H9 (cell line): ENCODE data around the gene NOS1AP. TPM values are rescaled to one million over a fixed set of nuclear protein-coding genes. Genes with fewer than 3 reads are reported as not detected.

Source experiments
- DNase-seq: peaks from one replicate; pipeline ENCODE4 v3.0.0-alpha.2; 2017
- H2AFZ ChIP-seq: one replicate; pipeline ENCODE4 v1.6.1; 2013; ENCODE audit warnings: mild to moderate bottlenecking, low read length, control low read depth, moderate library complexity
- H2AK5ac ChIP-seq: 2 replicates; pipeline ENCODE4 v1.6.1; 2013; ENCODE audit warnings: low read length, control low read depth, mixed read lengths; ENCODE audit not compliant: insufficient read length
- H2BK120ac ChIP-seq: one replicate; pipeline ENCODE4 v1.6.1; 2013; ENCODE audit warnings: low read depth, mild to moderate bottlenecking, low read length, control low read depth, inconsistent platforms; ENCODE audit not compliant: poor library complexity, severe bottlenecking
- H2BK12ac ChIP-seq: 2 replicates; pipeline ENCODE4 v1.6.1; 2013; ENCODE audit warnings: low read length, control low read depth, mixed read lengths, low read depth; ENCODE audit not compliant: insufficient read length
- H2BK15ac ChIP-seq: 2 replicates; pipeline ENCODE4 v1.6.1; 2013; ENCODE audit warnings: low read depth, low read length, control low read depth
- H2BK20ac ChIP-seq: one replicate; pipeline ENCODE4 v1.6.1; 2013; ENCODE audit warnings: low read depth, mild to moderate bottlenecking, low read length, control low read depth, inconsistent platforms; ENCODE audit not compliant: poor library complexity, severe bottlenecking
- H2BK5ac ChIP-seq: 2 replicates; pipeline ENCODE4 v1.6.1; 2013; ENCODE audit warnings: low read length, control low read depth, mixed read lengths; ENCODE audit not compliant: insufficient read length
- H3K14ac ChIP-seq: 2 replicates; pipeline ENCODE4 v1.6.1; 2013; ENCODE audit warnings: low read length, control low read depth; ENCODE audit not compliant: insufficient read depth
- H3K18ac ChIP-seq: 2 replicates; pipeline ENCODE4 v1.6.1; 2013; ENCODE audit warnings: low read depth, mild to moderate bottlenecking, mixed read lengths, low read length, control low read depth; ENCODE audit not compliant: insufficient read length
- H3K23ac ChIP-seq: 2 replicates; pipeline ENCODE4 v1.6.1; 2013; ENCODE audit warnings: low read length, control low read depth, mixed read lengths, low read depth; ENCODE audit not compliant: insufficient read length
- H3K23me2 ChIP-seq: 2 replicates; pipeline ENCODE4 v1.6.1; 2013; ENCODE audit warnings: low read depth, mild to moderate bottlenecking, mixed read lengths, low read length, control low read depth; ENCODE audit not compliant: insufficient read length, poor library complexity, severe bottlenecking
- H3K27ac ChIP-seq: 2 replicates; pipeline ENCODE4 v1.5.1; 2013; ENCODE audit warnings: low read length, control low read depth, mixed read lengths, low read depth; ENCODE audit not compliant: insufficient read length
- H3K27me3 ChIP-seq: 2 replicates; pipeline ENCODE4 v1.6.1; 2013; ENCODE audit warnings: low read length, control low read depth, inconsistent platforms; ENCODE audit not compliant: insufficient read depth
- H3K4ac ChIP-seq: 2 replicates; pipeline ENCODE4 v1.6.1; 2013; ENCODE audit warnings: low read depth, mild to moderate bottlenecking, control low read depth, inconsistent platforms, low read length, moderate library complexity
- H3K4me1 ChIP-seq: 2 replicates; pipeline ENCODE4 v1.6.1; 2013; ENCODE audit warnings: low read length, control low read depth, inconsistent platforms; ENCODE audit not compliant: insufficient read depth
- H3K4me2 ChIP-seq: 2 replicates; pipeline ENCODE4 v1.6.1; 2013; ENCODE audit warnings: low read length, control low read depth, mixed read lengths; ENCODE audit not compliant: insufficient read length, insufficient read depth
- H3K56ac ChIP-seq: 2 replicates; pipeline ENCODE4 v1.6.1; 2013; ENCODE audit warnings: low read depth, mild to moderate bottlenecking, mixed read lengths, low read length, control low read depth; ENCODE audit not compliant: insufficient read length
- H3K79me1 ChIP-seq: 2 replicates; pipeline ENCODE4 v1.6.1; 2013; ENCODE audit warnings: low read depth, mild to moderate bottlenecking, moderate library complexity, low read length, control low read depth, inconsistent platforms; ENCODE audit not compliant: insufficient read depth, poor library complexity, severe bottlenecking
- H3K79me2 ChIP-seq: 2 replicates; pipeline ENCODE4 v1.6.1; 2013; ENCODE audit warnings: low read length, control low read depth, inconsistent platforms; ENCODE audit not compliant: insufficient read depth
- H3K9ac ChIP-seq: 2 replicates; pipeline ENCODE4 v1.6.1; 2013; ENCODE audit warnings: low read length, control low read depth, mixed read lengths; ENCODE audit not compliant: insufficient read length; ENCODE audit errors: extremely low read depth
- H3K9me3 ChIP-seq: one replicate; pipeline ENCODE4 v1.6.1; 2013; ENCODE audit warnings: low read depth, low read length, inconsistent platforms; ENCODE audit not compliant: control insufficient read depth
- H3T11ph ChIP-seq: one replicate; pipeline ENCODE4 v1.6.1; 2013; ENCODE audit warnings: mild to moderate bottlenecking, low read length, control low read depth, inconsistent platforms
- H4K20me1 ChIP-seq: one replicate; pipeline ENCODE4 v1.6.1; 2013; ENCODE audit not compliant: control insufficient read depth, insufficient read length, insufficient read depth
- H4K5ac ChIP-seq: 2 replicates; pipeline ENCODE4 v1.6.1; 2013; ENCODE audit warnings: low read depth, mild to moderate bottlenecking, mixed read lengths, low read length, control low read depth; ENCODE audit not compliant: insufficient read length
- H4K8ac ChIP-seq: replicated peaks from 2 replicates; pipeline ENCODE4 v1.6.1; 2013; ENCODE audit warnings: low read length, control low read depth, mixed read lengths, low read depth; ENCODE audit not compliant: insufficient read length
- H4K91ac ChIP-seq: 2 replicates; pipeline ENCODE4 v1.6.1; 2013; ENCODE audit warnings: low read depth, mild to moderate bottlenecking, moderate library complexity, mixed read lengths, low read length, control low read depth; ENCODE audit not compliant: insufficient read length
- H3K27ac Mint-ChIP-seq, 3 experiments: 2 replicates in 2 of 3; 3 replicates in 1 of 3; pipeline ENCODE4 v1.8.0; 2020 to 2021; ENCODE audit warnings: mixed read lengths in 3 of 3, mild to moderate bottlenecking in 1 of 3, moderate library complexity in 1 of 3
- H3K27me3 Mint-ChIP-seq: 2 replicates; pipeline ENCODE4 v1.8.0; 2021; ENCODE audit warnings: low read depth, mild to moderate bottlenecking, moderate library complexity, mixed read lengths
- H3K36me3 Mint-ChIP-seq, 3 experiments: 2 replicates in 2 of 3; 3 replicates in 1 of 3; pipeline ENCODE4 v1.8.0; 2020 to 2021; ENCODE audit warnings: low read depth in 3 of 3, mixed read lengths in 3 of 3; ENCODE audit not compliant: insufficient read depth in 1 of 3
- H3K4me1 Mint-ChIP-seq, 2 experiments: 2 replicates each; pipeline ENCODE4 v1.8.0; 2020; ENCODE audit warnings: mixed read lengths in 2 of 2
- H3K4me3 Mint-ChIP-seq, 2 experiments: 2 replicates in 1 of 2; 3 replicates in 1 of 2; pipeline ENCODE4 v1.8.0; 2020 to 2021; ENCODE audit warnings: mild to moderate bottlenecking in 2 of 2, mixed read lengths in 2 of 2, moderate library complexity in 1 of 2
- H3K9me3 Mint-ChIP-seq, 2 experiments: 2 replicates in 1 of 2; 3 replicates in 1 of 2; pipeline ENCODE4 v1.8.0; 2020; ENCODE audit warnings: mild to moderate bottlenecking in 2 of 2, mixed read lengths in 2 of 2, moderate library complexity in 1 of 2
- CTCF ChIP-seq: fragments of 200-600 bp; sonication (generic); conservative IDR thresholded peaks from 3 replicates; pipeline ENCODE4 v1.8.0; 2021; ENCODE audit warnings: antibody characterized with exemption, mild to moderate bottlenecking
- WGBS: extraction: QIAGEN DNeasy Blood & Tissue Kit; methylation state at CpG from one replicate; pipeline ENCODE4 v1.1.7; 2013; ENCODE audit warnings: missing lambda C conversion rate, low lambda C conversion rate, mixed read lengths; ENCODE audit not compliant: insufficient read length; ENCODE audit errors: extremely low coverage; 5-methylcytosine and 5-hydroxymethylcytosine counted together
- total RNA-seq: library from RNA; stranded (reverse); gene quantifications from 2 replicates; pipeline ENCODE4 v1.2.1, GENCODE V29; 2021

Gene NOS1AP
- total RNA-seq, 1 experiment from 2014 or later = 8.4 TPM

DNA sequence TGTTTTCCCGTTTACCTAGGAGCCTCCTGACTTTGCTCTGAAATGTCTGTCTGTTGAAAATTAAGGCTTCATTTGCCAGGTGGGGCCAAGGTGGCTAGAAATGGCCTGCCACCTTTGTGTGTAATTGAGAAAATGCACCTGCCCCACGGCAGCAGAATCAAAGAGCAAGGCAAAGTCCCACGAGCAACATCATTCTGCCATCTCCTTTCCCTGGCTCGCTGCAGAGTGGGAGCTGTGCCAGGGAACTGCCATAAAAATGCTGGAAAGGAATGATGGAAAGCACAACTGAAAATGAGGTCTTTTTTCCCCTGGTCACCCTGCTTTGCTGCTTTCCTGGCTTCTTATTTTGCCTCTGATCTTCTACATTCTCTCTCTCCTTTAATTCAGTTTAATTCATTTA, 40.3 kb upstream of the NOS1AP start:
- Histone ChIP-seq H2BK12ac (no peak overlapping the region), H3K4me2 (no peak overlapping the region), H3K4ac (no peak overlapping the region), H3K27me3 (peaks cover 7% of the 10 kb centered on the region; the same call in 1 of the 2 replicates), H3K23ac (no peak overlapping the region), H2BK5ac (no peak overlapping the region), H4K5ac (no peak overlapping the region), H2AK5ac (no peak overlapping the region), H2AFZ (no peak overlapping the region), H3K79me1 (no peaks in the 10 kb centered on the region), H3K4me1 (no peaks in the 10 kb centered on the region), H3K9ac (no peak overlapping the region), H3K27ac (no peak overlapping the region), H2BK20ac (no peak overlapping the region), H3K18ac (no peak overlapping the region), H2BK15ac (no peak overlapping the region), H3K14ac (no peak overlapping the region), H4K20me1 (no peaks in the 10 kb centered on the region), H2BK120ac (no peak overlapping the region), H3K23me2 (peaks cover 2% of the 10 kb centered on the region), H4K91ac (no peak overlapping the region), H3T11ph (no peak overlapping the region), H4K8ac (no peak overlapping the region), H3K56ac (no peak overlapping the region), H3K9me3 (no peaks in the 10 kb centered on the region), H3K79me2 (no peaks in the 10 kb centered on the region)
- WGBS = no CpG with 5 or more reads among the region's 4 CpGs
- DNase-seq = no peak
- Mint-ChIP-seq H3K4me1 (peaks cover 3 to 4% of the 10 kb centered on the region in 2 experiments), H3K27me3 (peaks cover 55% of the 10 kb centered on the region), H3K4me3 (no peak overlapping the region), H3K27ac (no peak overlapping the region), H3K36me3 (no peaks in the 10 kb centered on the region), H3K9me3 (no peaks in the 10 kb centered on the region; a peak in 1 of 5 replicates)
- no peak for TF ChIP-seq CTCF
